ENCODE measurements around the gene SUPT5H. TPM values are rescaled to one million over a fixed set of nuclear protein-coding genes. Genes with fewer than 3 reads are reported as not detected.

Gene SUPT5H
- total RNA-seq, 1 donor from 2014 or later: 139 TPM

- DNase-seq (ENCODE audit: low spot score): no peak
- peaks cover 29% of the 10 kb centered on the region for H3K4me1 Mint-ChIP-seq (ENCODE audit: unreplicated experiment)
- peaks cover 30% of the 10 kb centered on the region for H3K27me3 Mint-ChIP-seq (ENCODE audit: unreplicated experiment)
- peaks cover 29% of the 10 kb centered on the region for H3K36me3 Mint-ChIP-seq (ENCODE audit: low read depth, unreplicated experiment)
- no peaks in the 10 kb centered on the region for H3K9me3 Mint-ChIP-seq (ENCODE audit: unreplicated experiment)
- peak overlapping the region; percentile 83 for H3K27ac Mint-ChIP-seq (ENCODE audit: unreplicated experiment)
- no peak overlapping the region for H3K4me3 Mint-ChIP-seq (ENCODE audit: unreplicated experiment)
- TF ChIP-seq CTCF (IDR thresholded peaks at IDR 0.05; ENCODE audit: unreplicated experiment): no peak
Measured at GRCh38 chr19:39432677-39433025, 12.7 kb upstream of the SUPT5H start.

- Mint-ChIP-seq H3K27ac (ENCODE audit: unreplicated experiment) (peak overlapping the region; percentile 26), H3K9me3 (ENCODE audit: unreplicated experiment) (no peaks in the 10 kb centered on the region), H3K36me3 (ENCODE audit: low read depth, unreplicated experiment) (peaks cover 29% of the 10 kb centered on the region)
Measured at GRCh38 chr19:39433480-39434079, 11.8 kb upstream of the SUPT5H start.

GRCh38 chr19:39434123-39435076 lies 11.0 kb upstream of the SUPT5H start:
- Mint-ChIP-seq H3K9me3 (ENCODE audit: unreplicated experiment) (no peaks in the 10 kb centered on the region), H3K27me3 (ENCODE audit: unreplicated experiment) (peaks cover 26% of the 10 kb centered on the region), H3K4me3 (ENCODE audit: unreplicated experiment) (peak overlapping the region; percentile 100), H3K36me3 (ENCODE audit: low read depth, unreplicated experiment) (peaks cover 29% of the 10 kb centered on the region), H3K4me1 (ENCODE audit: unreplicated experiment) (peaks cover 34% of the 10 kb centered on the region), H3K27ac (ENCODE audit: unreplicated experiment) (peak overlapping the region; percentile 80)
- DNase-seq (ENCODE audit: low spot score): no peak
- no peak for TF ChIP-seq CTCF (IDR thresholded peaks at IDR 0.05; ENCODE audit: unreplicated experiment)

More at GRCh38 chr19:39433480-39434079, 11.8 kb upstream of the SUPT5H start:
- peaks cover 26% of the 10 kb centered on the region for H3K27me3 Mint-ChIP-seq (ENCODE audit: unreplicated experiment)
- no peak for DNase-seq (ENCODE audit: low spot score)
- peaks cover 34% of the 10 kb centered on the region for H3K4me1 Mint-ChIP-seq (ENCODE audit: unreplicated experiment)
- peak overlapping the region; percentile 18 for H3K4me3 Mint-ChIP-seq (ENCODE audit: unreplicated experiment)
- TF ChIP-seq CTCF (IDR thresholded peaks at IDR 0.05; ENCODE audit: unreplicated experiment): no peak

- peaks cover 34% of the 10 kb centered on the region for H3K4me1 Mint-ChIP-seq (ENCODE audit: unreplicated experiment)
Measured at GRCh38 chr19:39435499-39436349, 9.7 kb upstream of the SUPT5H start, which contains the start of gene RPS16. Gene RPS16 (minus strand): TSS chr19:39435949. CDS start chr19:39435895, 54 bp downstream.

More at GRCh38 chr19:39435499-39436349, 9.7 kb upstream of the SUPT5H start, which contains the start of gene RPS16:
- H3K27me3 Mint-ChIP-seq (ENCODE audit: unreplicated experiment): peaks cover 21% of the 10 kb centered on the region
- DNase-seq (ENCODE audit: low spot score): peak; percentile 97
- TF ChIP-seq CTCF (IDR thresholded peaks at IDR 0.05; ENCODE audit: unreplicated experiment): no peak
- H3K27ac Mint-ChIP-seq (ENCODE audit: unreplicated experiment): peak within 1 kb of the TSS; percentile 99
- H3K4me3 Mint-ChIP-seq (ENCODE audit: unreplicated experiment): peak within 1 kb of the TSS; percentile 100
- peaks cover 29% of the 10 kb centered on the region for H3K36me3 Mint-ChIP-seq (ENCODE audit: low read depth, unreplicated experiment)
- H3K9me3 Mint-ChIP-seq (ENCODE audit: unreplicated experiment): no peaks in the 10 kb centered on the region
